Tibial nerve (tissue), 4 donors: ENCODE measurements around the gene PRKAG2.

Experiments
- EP300 ChIP-seq, 2 donors: sonication (generic); formaldehyde crosslinking; IDR thresholded peaks; one replicate each; pipeline ENCODE4 v1.6.1; 2017; ENCODE audit warnings: antibody characterized with exemption in 2 of 2, mild to moderate bottlenecking in 1 of 2
- POLR2A ChIP-seq, 2 donors: fragments of 450-650 bp; IDR thresholded peaks; one replicate each; pipeline ENCODE4 v1.6.1; 2017; ENCODE audit warnings: antibody characterized with exemption in 2 of 2, mild to moderate bottlenecking in 2 of 2, moderate library complexity in 2 of 2
- TF ChIP-seq, protein P1 (sequence below), 5 experiments: fragments of 200-600 bp in 3 of 5; fragments of 450-650 bp in 2 of 5; sonication (generic) in 3 of 5; IDR thresholded peaks; one replicate each; pipeline ENCODE4 v1.5.1; 2016 to 2019; ENCODE audit warnings: antibody characterized with exemption in 5 of 5, mild to moderate bottlenecking in 3 of 5, moderate library complexity in 2 of 5

DNA sequence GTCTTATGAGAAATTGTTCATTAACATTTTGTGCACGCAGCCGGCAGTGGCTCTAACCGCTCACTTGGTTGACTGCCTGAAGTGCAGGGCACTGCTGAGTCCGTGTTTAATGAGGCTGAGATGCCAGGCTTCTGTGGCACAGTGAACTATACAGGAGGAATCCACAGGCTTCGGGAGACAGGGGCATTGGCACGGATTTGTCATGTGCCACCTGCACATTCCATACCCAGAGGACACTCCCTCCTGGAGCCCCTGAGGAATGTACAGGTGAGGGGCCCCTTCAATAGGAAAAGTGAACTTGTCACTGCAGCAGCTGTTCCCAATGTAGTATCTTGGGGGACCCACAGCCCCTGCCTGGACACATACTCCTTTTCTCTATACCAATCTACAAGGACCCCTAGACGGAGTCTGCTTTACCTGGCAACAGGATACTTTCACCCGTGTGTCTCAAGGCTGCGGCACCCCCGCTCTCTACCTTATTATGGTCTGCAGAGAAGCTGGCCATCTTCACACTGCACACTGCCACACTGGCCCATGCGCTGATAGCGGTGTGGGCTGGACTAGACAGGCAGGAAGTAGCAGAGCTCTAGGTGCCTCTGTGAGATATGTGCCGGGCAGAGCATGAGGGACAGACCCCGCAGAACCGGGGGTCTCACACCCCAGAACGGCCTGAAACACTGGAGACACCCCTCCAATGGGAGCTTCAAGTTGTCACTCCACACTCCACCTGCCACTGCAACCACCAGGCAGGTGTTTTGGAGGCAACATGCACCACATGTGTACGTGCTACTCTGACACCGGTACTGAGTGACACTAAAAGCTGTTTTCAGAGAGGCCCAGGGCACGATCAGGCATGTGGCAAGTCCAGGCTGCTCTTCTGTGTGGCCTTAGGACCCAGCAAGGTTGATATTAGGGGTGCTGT lies 285.8 kb downstream of the PRKAG2 start:
- TF ChIP-seq, protein P1, sequence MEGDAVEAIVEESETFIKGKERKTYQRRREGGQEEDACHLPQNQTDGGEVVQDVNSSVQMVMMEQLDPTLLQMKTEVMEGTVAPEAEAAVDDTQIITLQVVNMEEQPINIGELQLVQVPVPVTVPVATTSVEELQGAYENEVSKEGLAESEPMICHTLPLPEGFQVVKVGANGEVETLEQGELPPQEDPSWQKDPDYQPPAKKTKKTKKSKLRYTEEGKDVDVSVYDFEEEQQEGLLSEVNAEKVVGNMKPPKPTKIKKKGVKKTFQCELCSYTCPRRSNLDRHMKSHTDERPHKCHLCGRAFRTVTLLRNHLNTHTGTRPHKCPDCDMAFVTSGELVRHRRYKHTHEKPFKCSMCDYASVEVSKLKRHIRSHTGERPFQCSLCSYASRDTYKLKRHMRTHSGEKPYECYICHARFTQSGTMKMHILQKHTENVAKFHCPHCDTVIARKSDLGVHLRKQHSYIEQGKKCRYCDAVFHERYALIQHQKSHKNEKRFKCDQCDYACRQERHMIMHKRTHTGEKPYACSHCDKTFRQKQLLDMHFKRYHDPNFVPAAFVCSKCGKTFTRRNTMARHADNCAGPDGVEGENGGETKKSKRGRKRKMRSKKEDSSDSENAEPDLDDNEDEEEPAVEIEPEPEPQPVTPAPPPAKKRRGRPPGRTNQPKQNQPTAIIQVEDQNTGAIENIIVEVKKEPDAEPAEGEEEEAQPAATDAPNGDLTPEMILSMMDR (IDR thresholded peaks at IDR 0.05): no peak
- no peak for TF ChIP-seq EP300 (IDR thresholded peaks at IDR 0.05)
- no peak for TF ChIP-seq POLR2A (IDR thresholded peaks at IDR 0.05)
